PFSK-1 (cell line): Measurements from ENCODE around the gene APOBEC3G.

Experiments used
- FOXP2 ChIP-seq: optimal IDR thresholded peaks from 2 replicates; pipeline ENCODE3; 2011; ENCODE audit warnings: borderline replicate concordance, control low read depth, inconsistent platforms; ENCODE audit not compliant: insufficient read depth; ENCODE audit errors: extremely low read length, extremely low read depth
- POLR2AphosphoS5 ChIP-seq: IDR thresholded peaks from 2 replicates; pipeline ENCODE4 v1.6.1; 2012; ENCODE audit warnings: low read depth, mild to moderate bottlenecking, control low read depth, low read length, moderate library complexity
- REST ChIP-seq, 2 experiments: IDR thresholded peaks; 2 replicates each; pipeline versions ENCODE4 v1.6.1 to v1.8.0; 2011 to 2012; ENCODE audit warnings: low read depth in 2 of 2, low read length in 2 of 2, control low read depth in 1 of 2, inconsistent platforms in 1 of 2, mild to moderate bottlenecking in 1 of 2, moderate library complexity in 1 of 2; ENCODE audit not compliant: insufficient read depth in 1 of 2
- SIN3A ChIP-seq: IDR thresholded peaks from 2 replicates; pipeline ENCODE4 v1.6.1; 2012; ENCODE audit warnings: mild to moderate bottlenecking, low read length, moderate library complexity, borderline replicate concordance; ENCODE audit not compliant: insufficient read depth
- TAF1 ChIP-seq: IDR thresholded peaks from 2 replicates; pipeline ENCODE4 v1.6.1; 2012; ENCODE audit warnings: low read length, control low read depth, borderline replicate concordance; ENCODE audit not compliant: insufficient read depth

Gene APOBEC3G

GRCh38 chr22:39070186-39070585 lies 6.9 kb upstream of the APOBEC3G start:
- TF ChIP-seq FOXP2 = no peak
- TF ChIP-seq TAF1 = no peak
- no peak for TF ChIP-seq SIN3A
- no peak for TF ChIP-seq REST (IDR thresholded peaks at IDR 0.05; ENCODE audit: insufficient read depth in 1 of 2, low read depth in 2 of 2, low read length in 2 of 2)

- TF ChIP-seq TAF1 (no peak), POLR2AphosphoS5 (no peak), REST (IDR thresholded peaks at IDR 0.05; ENCODE audit: insufficient read depth in 1 of 2, low read depth in 2 of 2, low read length in 2 of 2) (no peak), FOXP2 (no peak), SIN3A (no peak)
Observed at GRCh38 chr22:39073981-39074380, 3.1 kb upstream of the APOBEC3G start.

GRCh38 chr22:39078329-39078728 lies 1.3 kb downstream of the APOBEC3G start:
- TF ChIP-seq POLR2AphosphoS5 (no peak), FOXP2 (no peak), REST (IDR thresholded peaks at IDR 0.05; ENCODE audit: insufficient read depth in 1 of 2, low read depth in 2 of 2, low read length in 2 of 2) (no peak), TAF1 (no peak)

GRCh38 chr22:39080052-39080762 lies 3.1 kb downstream of the APOBEC3G start:
- TF ChIP-seq FOXP2 = no peak
- no peak for TF ChIP-seq REST (IDR thresholded peaks at IDR 0.05; ENCODE audit: insufficient read depth in 1 of 2, low read depth in 2 of 2, low read length in 2 of 2)
- no peak for TF ChIP-seq SIN3A
- no peak for TF ChIP-seq TAF1
- TF ChIP-seq POLR2AphosphoS5 = no peak

GRCh38 chr22:39081016-39081415 lies 3.9 kb downstream of the APOBEC3G start:
- TF ChIP-seq FOXP2 (no peak), REST (IDR thresholded peaks at IDR 0.05; ENCODE audit: insufficient read depth in 1 of 2, low read depth in 2 of 2, low read length in 2 of 2) (no peak), SIN3A (no peak), TAF1 (no peak), POLR2AphosphoS5 (no peak)
